GM18867 (cell line): Measurements from ENCODE around the gene TVP23B.
"Not testable (repeated sequence)": the region's sequence is repeated elsewhere in the genome, so short reads cannot be mapped to it uniquely, and the experiment has no call there.

Experiments used
- ATAC-seq: cut with Tn5 transposase; IDR thresholded peaks from one replicate; pipeline ENCODE4 v1.9.1; 2021; ENCODE audit warnings: mild to moderate bottlenecking, moderate library complexity; ENCODE audit not compliant: unreplicated experiment

Gene TVP23B

DNA sequence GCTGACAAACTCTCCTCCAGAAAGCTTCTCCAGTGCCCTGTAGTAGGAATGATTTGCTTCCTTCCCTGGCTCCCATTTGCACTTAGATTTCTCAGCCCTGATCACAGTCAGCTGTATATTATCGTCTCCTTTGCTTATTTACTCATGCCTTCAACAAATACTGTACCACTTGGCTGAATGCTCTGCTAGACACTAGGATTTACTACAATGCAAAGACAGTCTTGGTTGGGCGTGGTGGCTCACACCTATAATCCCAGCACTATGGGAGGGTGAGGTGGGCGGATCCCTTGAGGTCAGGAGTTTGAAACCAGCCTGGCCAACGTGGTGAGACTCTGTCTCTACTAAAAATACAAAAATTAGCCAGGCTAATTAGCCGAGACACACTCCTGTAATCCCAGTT lies 5.9 kb downstream of the TVP23B start:
- ATAC-seq: not testable (repeated sequence)

DNA sequence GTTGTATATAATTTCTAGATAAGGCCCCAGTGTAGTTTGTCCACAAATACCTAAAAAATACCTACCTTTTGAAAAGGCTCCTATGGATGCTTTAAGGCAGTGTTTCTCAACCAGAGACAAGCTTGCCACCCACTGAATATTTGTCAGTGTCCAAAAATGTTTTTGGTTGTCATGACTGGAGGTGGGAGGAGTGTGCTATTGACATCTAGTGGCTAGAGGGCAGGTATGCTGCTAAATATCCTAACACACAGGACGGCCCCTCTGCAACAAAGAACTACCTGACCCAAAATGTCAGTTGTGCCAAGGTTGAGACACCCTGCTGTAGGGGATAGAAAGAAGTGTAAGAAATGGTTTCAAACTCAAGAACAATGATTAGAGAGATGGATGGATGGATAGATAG lies 10.4 kb downstream of the TVP23B start:
- ATAC-seq: peak; percentile 50

DNA sequence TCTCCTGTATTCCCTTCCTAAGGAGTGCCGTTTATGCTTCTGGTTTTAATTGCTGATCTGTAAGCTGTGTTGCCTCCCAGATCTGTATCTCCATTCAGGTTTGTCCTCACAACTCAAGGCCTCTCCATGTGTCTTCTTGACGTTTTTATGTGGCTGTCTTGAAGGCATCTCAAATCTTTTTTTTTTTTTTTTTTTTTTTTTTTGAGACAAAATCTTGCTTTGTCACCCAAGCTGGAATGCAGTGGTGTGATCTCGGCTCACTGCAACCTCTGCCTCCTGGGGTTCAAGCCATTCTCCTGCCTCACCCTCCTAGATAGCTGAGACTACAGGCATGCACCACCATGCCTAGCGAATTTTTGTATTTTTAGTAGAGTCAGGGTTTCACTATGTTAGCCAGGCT lies 13.9 kb downstream of the TVP23B start:
- ATAC-seq: not testable (repeated sequence)

DNA sequence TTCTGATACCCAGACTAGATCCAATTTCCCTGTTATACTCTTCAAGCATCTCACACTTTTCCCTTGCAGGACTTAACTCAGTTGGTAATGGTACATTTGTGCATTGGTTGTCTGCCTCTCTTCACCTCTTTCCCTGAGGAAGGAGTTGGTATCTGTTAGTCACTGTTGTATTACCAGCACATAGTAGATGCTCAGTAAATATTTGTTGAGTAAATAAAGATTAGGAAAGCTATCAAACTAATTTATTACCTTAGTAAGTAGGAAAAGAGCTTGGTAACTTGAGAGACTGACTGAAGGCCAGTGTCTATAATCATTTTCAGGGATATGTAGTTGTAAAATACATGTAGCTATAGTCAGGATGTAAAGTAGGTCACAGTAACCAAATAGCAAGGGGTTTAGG lies 15.9 kb downstream of the TVP23B start:
- ATAC-seq: not testable (repeated sequence)

DNA sequence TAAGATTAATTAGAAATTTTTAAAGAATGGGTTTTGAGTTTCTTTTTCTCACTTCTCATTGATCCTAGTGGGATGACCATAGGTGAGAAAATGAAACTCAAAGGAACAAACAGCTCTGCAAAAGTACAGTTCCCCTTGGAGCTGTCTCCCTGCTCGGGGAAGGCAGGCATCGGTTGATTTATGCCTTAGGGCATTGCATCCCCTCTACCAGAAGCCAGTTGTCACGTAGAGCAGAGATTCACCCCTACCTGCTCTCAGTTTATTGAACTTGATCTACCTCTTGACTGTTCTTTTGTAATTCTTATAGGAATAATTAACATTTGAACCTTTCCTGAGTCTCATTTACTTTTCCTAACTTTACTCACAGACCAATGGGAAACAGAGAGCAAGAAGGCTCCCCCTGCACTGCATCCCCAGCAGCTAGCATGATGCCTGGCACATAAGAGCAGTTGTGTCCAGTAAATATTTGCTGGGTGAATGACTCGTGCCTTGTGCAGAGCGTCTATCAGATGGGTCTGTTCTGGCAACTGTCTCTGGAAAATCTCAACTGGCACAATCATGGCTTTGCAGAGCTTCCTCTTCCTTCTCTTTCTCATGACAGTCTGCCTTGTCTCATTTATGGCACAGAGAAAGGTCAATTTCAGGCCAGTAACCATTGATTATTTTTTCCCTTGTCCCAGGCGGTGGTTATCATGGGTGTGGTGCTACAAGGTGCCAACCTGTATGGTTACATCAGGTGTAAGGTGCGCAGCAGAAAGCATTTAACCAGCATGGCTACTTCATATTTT lies 22.7 kb downstream of the TVP23B start:
- ATAC-seq: not testable (repeated sequence)

DNA sequence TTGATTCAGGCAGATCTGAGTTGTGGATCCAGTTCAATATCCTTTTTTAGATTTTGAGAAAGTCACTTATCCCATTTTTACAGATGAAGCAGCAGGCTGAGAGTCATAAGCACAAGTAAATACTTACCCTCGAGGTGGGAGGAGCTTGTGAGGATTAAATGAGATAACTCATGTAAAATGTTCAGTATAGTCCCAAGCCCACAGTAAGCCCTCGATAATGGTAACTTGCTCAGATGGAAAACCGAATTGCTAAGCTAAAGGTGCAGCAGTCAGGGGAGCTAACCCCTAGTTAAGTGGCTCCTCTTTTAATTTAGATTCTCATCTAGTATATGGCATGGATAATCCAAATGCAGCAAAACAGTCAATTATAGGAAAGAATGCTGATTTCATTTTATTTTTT lies 34.9 kb downstream of the TVP23B start:
- not testable (repeated sequence) for ATAC-seq

DNA sequence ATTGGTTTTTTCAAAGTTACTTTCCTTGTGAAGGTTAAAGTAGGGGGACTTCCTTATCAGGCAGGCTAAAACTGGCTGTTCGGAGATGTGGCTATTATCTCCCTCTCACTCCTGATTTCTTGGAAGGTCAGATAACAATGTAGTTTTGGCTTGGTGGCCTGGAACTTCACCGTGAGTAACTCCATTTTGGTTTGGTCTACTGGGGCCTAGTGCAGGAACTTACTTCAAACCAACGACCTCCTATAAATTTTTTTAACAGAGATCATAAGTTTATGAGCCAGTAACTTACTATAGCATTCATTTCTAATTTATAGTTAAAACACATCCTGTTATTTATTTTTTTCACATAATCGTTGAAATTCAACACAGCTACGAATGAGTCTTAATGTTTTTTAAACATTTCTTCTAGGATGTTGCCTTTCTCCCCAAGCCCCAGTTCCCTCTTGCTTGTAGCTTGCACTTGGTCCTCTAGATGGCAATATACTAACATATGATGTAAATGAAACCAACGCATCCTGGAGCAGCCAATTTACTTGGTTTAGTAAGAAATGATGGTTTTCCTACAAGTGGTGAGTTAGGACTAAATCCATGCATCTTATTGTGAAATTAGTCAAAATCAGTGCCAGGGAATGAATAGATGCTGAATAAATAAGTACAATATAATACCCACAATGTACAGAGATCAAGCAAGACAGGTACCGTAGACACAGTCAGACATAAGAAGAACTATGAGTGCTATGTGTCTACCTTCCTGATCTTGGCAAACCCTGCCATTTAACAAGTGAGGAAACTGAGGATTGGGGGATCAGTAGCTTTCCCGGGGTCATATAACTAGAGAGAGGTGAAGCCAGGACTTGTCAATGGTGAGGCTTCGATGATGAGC lies 35.7 kb downstream of the TVP23B start:
- ATAC-seq: not testable (repeated sequence)

DNA sequence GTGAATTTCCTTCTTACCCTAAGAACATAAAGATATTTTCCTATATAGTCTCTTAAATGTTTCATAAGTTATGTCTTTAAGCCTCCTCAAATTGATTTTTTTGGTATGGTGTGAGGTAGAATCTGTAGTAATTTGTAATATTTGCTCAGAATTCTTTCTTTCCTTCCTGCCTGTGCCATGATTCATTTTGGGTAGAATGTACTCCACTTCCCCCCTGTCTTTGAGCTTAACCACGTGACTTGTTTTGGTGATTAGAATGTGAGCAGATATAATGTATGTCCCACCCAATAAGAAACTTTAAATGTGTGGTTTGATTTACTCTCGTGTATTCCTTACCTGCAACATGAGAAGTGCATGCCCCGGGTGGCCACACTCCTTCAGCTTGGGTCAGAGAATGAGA lies 40.4 kb downstream of the TVP23B start:
- not testable (repeated sequence) for ATAC-seq

DNA sequence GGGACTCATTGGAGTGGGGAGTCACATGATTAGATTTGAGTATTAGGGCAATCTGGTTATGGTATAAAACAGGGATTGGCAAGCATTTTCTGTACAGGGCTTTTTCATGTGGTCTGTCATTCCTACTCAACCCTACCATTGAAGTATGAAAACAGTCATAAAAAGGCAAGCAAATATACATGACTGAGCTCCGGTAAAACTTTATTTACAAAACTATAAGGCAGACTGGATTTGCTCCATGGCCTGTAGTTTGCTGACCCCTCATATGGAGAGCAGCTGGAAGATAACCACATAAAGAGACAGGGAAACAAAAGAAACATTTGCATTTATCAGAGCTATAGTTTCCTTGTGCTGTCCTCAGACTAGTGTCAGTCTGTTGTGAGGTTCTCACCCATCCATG lies 46.6 kb downstream of the TVP23B start:
- not testable (repeated sequence) for ATAC-seq

DNA sequence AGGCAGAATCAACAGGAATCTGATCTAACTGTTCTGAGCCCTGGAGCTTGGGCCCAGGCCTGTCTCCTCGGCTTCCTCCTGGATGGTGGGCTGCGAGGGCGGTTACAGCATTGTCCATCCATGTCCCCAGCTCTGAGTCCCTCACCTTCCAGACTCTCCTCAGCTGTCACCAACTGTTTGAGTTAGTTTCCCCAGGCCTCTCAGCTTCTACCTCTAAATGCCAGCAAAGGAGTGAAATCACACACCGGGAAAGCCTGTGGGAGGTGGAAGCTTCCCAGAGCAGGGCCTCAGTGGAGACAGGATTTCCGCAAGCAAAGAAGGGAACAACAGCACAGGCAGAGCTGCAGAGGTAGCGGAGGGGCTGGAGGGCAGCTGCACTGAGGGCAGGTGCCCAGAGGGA lies 67.5 kb downstream of the TVP23B start:
- no peak for ATAC-seq

DNA sequence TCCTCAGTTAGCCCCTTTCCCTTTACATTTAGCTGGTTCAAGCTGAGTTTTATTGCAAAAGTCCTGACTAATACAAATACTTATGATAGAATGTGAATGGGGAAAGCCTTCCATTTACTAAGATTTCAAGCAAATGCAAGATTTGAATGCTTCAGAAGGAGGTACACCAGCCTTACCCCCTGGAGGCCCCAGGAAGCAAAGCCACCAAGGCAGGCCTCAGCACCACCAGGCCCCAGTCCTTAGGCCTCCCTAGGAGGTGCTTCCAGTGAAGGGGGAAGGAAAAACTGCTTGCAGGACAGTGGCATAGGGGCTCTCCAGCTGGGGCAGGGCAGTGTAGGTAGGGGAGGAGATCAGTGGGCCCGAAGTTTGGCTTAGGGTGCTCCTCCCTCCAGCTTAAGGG lies 69.7 kb downstream of the TVP23B start:
- ATAC-seq: no peak

DNA sequence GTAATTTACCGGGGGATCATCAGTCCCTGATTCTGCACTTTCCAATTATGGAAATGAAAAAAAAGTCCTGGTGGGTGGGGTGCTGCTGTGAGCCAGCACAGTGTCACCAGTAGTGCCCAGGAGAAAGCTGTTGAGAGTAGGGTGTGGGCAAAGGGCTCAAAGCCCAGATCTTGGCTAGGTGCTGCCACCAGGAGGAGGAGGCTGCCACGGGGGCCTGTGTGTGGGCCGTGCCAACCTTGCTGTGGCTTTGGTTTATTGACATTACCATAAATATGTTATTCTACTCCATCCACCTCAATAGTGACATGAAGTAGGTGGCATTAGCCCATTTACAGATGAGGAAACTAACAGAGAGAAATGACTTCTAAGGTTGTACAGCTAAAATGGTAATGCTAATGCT lies 70.2 kb downstream of the TVP23B start:
- no peak for ATAC-seq

DNA sequence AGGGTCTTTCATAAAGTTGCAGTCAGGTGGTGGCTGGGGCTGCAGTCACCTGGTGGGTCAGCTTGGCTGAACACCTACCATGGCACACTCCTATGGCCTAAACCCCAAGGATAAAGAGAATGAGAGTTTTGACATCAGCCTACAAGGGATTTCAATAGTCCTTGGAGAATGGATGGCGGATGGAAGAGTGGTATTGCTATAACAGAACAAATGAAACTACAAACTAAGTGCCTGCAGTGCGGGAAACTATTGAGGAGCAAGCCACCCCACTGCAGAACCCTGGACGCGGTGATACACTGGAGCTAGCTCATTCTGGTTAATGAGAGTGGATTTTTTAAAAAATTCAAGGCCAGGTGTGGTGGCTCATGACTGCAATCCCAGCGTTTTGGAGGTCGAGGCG lies 74.0 kb downstream of the TVP23B start:
- ATAC-seq: no peak

DNA sequence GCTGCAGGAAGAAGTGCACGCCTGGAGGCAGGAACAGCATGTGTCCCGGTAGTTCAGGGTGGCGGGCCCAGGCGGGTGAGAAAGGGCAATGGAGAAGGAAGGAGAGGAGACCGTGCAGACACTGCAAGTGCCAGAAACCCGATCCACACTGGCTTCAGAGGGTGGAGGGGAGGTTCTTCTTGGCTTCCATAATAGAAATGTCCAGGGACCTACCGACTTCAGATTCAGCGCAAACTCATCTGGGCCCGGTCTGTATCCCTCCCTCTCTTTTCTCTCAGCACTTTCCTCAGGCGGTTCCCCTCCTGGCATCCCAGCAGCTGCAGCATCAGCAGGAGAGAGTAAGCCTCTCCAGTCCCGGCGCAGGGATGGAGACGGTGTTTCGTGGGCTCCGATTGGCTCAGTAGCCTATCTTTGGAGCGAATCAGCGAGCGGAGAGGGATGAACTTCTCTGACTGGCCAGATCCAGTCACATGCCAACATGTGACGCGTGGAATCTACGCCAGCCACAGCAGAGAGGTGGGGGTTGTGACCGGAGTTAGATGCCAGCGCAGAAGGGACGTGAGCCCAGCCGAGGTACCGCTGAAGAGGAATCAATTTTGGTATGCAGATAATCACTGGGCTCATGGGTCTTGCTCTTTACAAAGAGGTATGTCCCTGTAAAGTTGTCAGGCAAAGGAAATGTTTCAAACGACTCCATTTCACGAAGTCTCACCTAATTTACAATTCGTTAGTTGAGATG lies 75.0 kb downstream of the TVP23B start:
- peak; percentile 72 for ATAC-seq
